GM18858 (cell line): Measurements from ENCODE around the gene TDP1.

Experiments used
- ATAC-seq: cut with Tn5 transposase; IDR thresholded peaks from one replicate; pipeline ENCODE4 v1.9.1; 2021; ENCODE audit not compliant: unreplicated experiment

TDP1 gene

GRCh38 chr14:89955745-89956660 lies at the start of gene TDP1:
TDP1 (plus strand) TSS chr14:89955927; CDS start chr14:89963115, 7,188 bp downstream.
- peak; percentile 46 for ATAC-seq

- ATAC-seq = no peak
Observed at GRCh38 chr14:89906000-89906399, 49.7 kb upstream of the TDP1 start.

GRCh38 chr14:89907655-89908054 lies 48.1 kb upstream of the TDP1 start:
- no peak for ATAC-seq

GRCh38 chr14:89908712-89909450 lies 46.8 kb upstream of the TDP1 start:
- no peak for ATAC-seq

- no peak for ATAC-seq
Observed at GRCh38 chr14:89909586-89909985, 46.1 kb upstream of the TDP1 start.

- no peak for ATAC-seq
Observed at GRCh38 chr14:89910691-89911009, 45.1 kb upstream of the TDP1 start.

GRCh38 chr14:89911010-89911919 lies 44.5 kb upstream of the TDP1 start:
- no peak for ATAC-seq

- ATAC-seq = no peak
Observed at GRCh38 chr14:89912221-89912620, 43.5 kb upstream of the TDP1 start.

- ATAC-seq = no peak
Observed at GRCh38 chr14:89912667-89913211, 43.0 kb upstream of the TDP1 start.

- no peak for ATAC-seq
Observed at GRCh38 chr14:89915114-89915878, 40.4 kb upstream of the TDP1 start.

GRCh38 chr14:89918721-89919120 lies 37.0 kb upstream of the TDP1 start:
- ATAC-seq = no peak

GRCh38 chr14:89920056-89920455 lies 35.7 kb upstream of the TDP1 start:
- no peak for ATAC-seq

- ATAC-seq = no peak
Observed at GRCh38 chr14:89921346-89921745, 34.4 kb upstream of the TDP1 start.

- no peak for ATAC-seq
Observed at GRCh38 chr14:89922031-89922907, 33.5 kb upstream of the TDP1 start.

GRCh38 chr14:89924268-89924667 lies 31.5 kb upstream of the TDP1 start:
- no peak for ATAC-seq

GRCh38 chr14:89926694-89927093 lies 29.0 kb upstream of the TDP1 start:
- ATAC-seq = no peak

GRCh38 chr14:89927186-89927865 lies 28.4 kb upstream of the TDP1 start:
- ATAC-seq = no peak

- no peak for ATAC-seq
Observed at GRCh38 chr14:89933002-89933401, 22.7 kb upstream of the TDP1 start.
